GM06990 (cell line): ENCODE data around the gene MRM2.
A peak's percentile ranks its signal among the peaks of the same experiment; 100 is the strongest.

Experiments used
- DNase-seq: peaks from one replicate; pipeline ENCODE4 v3.0.0-alpha.2; 2011; ENCODE audit not compliant: insufficient read length; ENCODE audit errors: extremely low read depth
- H3K27me3 ChIP-seq: replicated peaks from 2 replicates; pipeline ENCODE4 v1.6.0; 2011; ENCODE audit warnings: low read length; ENCODE audit not compliant: control insufficient read depth, insufficient read depth
- H3K36me3 ChIP-seq: 2 replicates; pipeline ENCODE4 v1.5.1; 2011; ENCODE audit warnings: low read length; ENCODE audit not compliant: control insufficient read depth, insufficient read depth
- H3K4me3 ChIP-seq: replicated peaks from 2 replicates; pipeline ENCODE4 v1.5.1; 2011; ENCODE audit warnings: low read depth, mild to moderate bottlenecking, control low read depth, low read length
- CTCF ChIP-seq: IDR thresholded peaks from 2 replicates; pipeline ENCODE4 v1.5.1; 2011; ENCODE audit warnings: low read length, control low read depth, mild to moderate bottlenecking, inconsistent platforms; ENCODE audit not compliant: insufficient read depth, poor library complexity, severe bottlenecking

Gene MRM2

GRCh38 chr7:2242541-2243429 is 780 bp upstream of the MRM2 start:
- H3K4me3 ChIP-seq: peak overlapping the region; percentile 89
- DNase-seq: peak; percentile 51
- H3K27me3 ChIP-seq: no peaks in the 10 kb centered on the region
- peaks cover 7% of the 10 kb centered on the region for H3K36me3 ChIP-seq
- TF ChIP-seq CTCF: no peak

- H3K36me3 ChIP-seq: peaks cover 18% of the 10 kb centered on the region
- TF ChIP-seq CTCF: no peak
- no peak overlapping the region for H3K4me3 ChIP-seq
- H3K27me3 ChIP-seq: no peaks in the 10 kb centered on the region
- no peak for DNase-seq
These were observed 2.8 kb downstream of the MRM2 start for GRCh38 chr7:2239242-2239641.

GRCh38 chr7:2237109-2237602 is 4.8 kb downstream of the MRM2 start:
- Histone ChIP-seq H3K4me3 (no peak overlapping the region), H3K36me3 (peaks cover 18% of the 10 kb centered on the region), H3K27me3 (no peaks in the 10 kb centered on the region)
- peak; percentile 84 for DNase-seq
- TF ChIP-seq CTCF: no peak

- Histone ChIP-seq H3K4me3 (no peak overlapping the region), H3K36me3 (peaks cover 21% of the 10 kb centered on the region), H3K27me3 (no peaks in the 10 kb centered on the region)
- DNase-seq: no peak
- TF ChIP-seq CTCF: no peak
These were observed 8.1 kb downstream of the MRM2 start for GRCh38 chr7:2233926-2234325.

- TF ChIP-seq CTCF: no peak
- DNase-seq: peak; percentile 90
- Histone ChIP-seq H3K36me3 (peaks cover 21% of the 10 kb centered on the region), H3K4me3 (peak within 1 kb of the TSS; percentile 85), H3K27me3 (no peaks in the 10 kb centered on the region)
These were observed 9.1 kb downstream of the MRM2 start, which contains the start of gene MAD1L1 for GRCh38 chr7:2232766-2233520. Gene MAD1L1 (minus strand): TSS chr7:2232945. CDS start chr7:2230133, 2,812 bp downstream.
